Skin epidermis (tissue), 12 donors: ENCODE measurements around the gene RBM20.

Experiments used
- H3K27ac ChIP-seq, 21 experiments: fragments of 200-600 bp; sonication (generic) in 11 of 21; one replicate each; pipeline ENCODE4 v1.5.0; 2020; ENCODE audit warnings: mild to moderate bottlenecking in 3 of 21, inconsistent platforms in 2 of 21, moderate library complexity in 2 of 21
- H3K4me3 ChIP-seq, 7 experiments: fragments of 200-600 bp; sonication (generic) in 2 of 7; one replicate each; pipeline ENCODE4 v1.5.0; 2020; ENCODE audit warnings: inconsistent platforms in 2 of 7, mild to moderate bottlenecking in 2 of 7, moderate library complexity in 1 of 7

Gene RBM20

GRCh38 chr10:110834629-110835301, 190.6 kb downstream of the RBM20 start:
- peak overlapping the region in 11 of 21 experiments; percentile 0 to 67 (median 34) for H3K27ac ChIP-seq
- no peak overlapping the region for H3K4me3 ChIP-seq

GRCh38 chr10:110835841-110836240, 191.7 kb downstream of the RBM20 start:
- Histone ChIP-seq H3K27ac (peak overlapping the region in 4 of 21 experiments; percentile 1 to 67 (median 29)), H3K4me3 (no peak overlapping the region)

GRCh38 chr10:110836706-110837105, 192.6 kb downstream of the RBM20 start:
- no peak overlapping the region for H3K4me3 ChIP-seq
- peak overlapping the region in 1 of 21 experiments; percentile 35 for H3K27ac ChIP-seq

GRCh38 chr10:110837418-110838171, 193.5 kb downstream of the RBM20 start:
- Histone ChIP-seq H3K27ac (peak overlapping the region in 3 of 21 experiments; percentile 28 to 55 (median 35)), H3K4me3 (no peak overlapping the region)

GRCh38 chr10:110840225-110840922, 196.2 kb downstream of the RBM20 start:
- Histone ChIP-seq H3K27ac (peak overlapping the region in 9 of 21 experiments; percentile 3 to 54 (median 29)), H3K4me3 (no peak overlapping the region)

GRCh38 chr10:110840923-110841428, 196.8 kb downstream of the RBM20 start:
- Histone ChIP-seq H3K4me3 (no peak overlapping the region), H3K27ac (peak overlapping the region in 9 of 21 experiments; percentile 3 to 51 (median 15))

- peak overlapping the region in 3 of 21 experiments; percentile 47 to 63 (median 61) for H3K27ac ChIP-seq
- H3K4me3 ChIP-seq = no peak overlapping the region
Measured at GRCh38 chr10:110841767-110842267, 197.7 kb downstream of the RBM20 start.

- peak overlapping the region in 11 of 21 experiments; percentile 9 to 63 (median 29) for H3K27ac ChIP-seq
- no peak overlapping the region for H3K4me3 ChIP-seq
Measured at GRCh38 chr10:110842326-110842904, 198.3 kb downstream of the RBM20 start.

- peak overlapping the region in 11 of 21 experiments; percentile 9 to 63 (median 26) for H3K27ac ChIP-seq
Measured at GRCh38 chr10:110843031-110843430, 198.9 kb downstream of the RBM20 start.

GRCh38 chr10:110843796-110844616, 199.9 kb downstream of the RBM20 start:
- Histone ChIP-seq H3K4me3 (no peak overlapping the region), H3K27ac (peak overlapping the region in 6 of 21 experiments; percentile 21 to 61 (median 44))

More at GRCh38 chr10:110843031-110843430, 198.9 kb downstream of the RBM20 start:
- H3K4me3 ChIP-seq = no peak overlapping the region

GRCh38 chr10:110844617-110844881, 200.4 kb downstream of the RBM20 start:
- Histone ChIP-seq H3K27ac (peak overlapping the region in 5 of 21 experiments; percentile 9 to 54 (median 25)), H3K4me3 (no peak overlapping the region)

- H3K27ac ChIP-seq = peak overlapping the region in 8 of 21 experiments; percentile 19 to 57 (median 40)
- H3K4me3 ChIP-seq = no peak overlapping the region
Measured at GRCh38 chr10:110845192-110845755, 201.1 kb downstream of the RBM20 start.

GRCh38 chr10:110845756-110846620, 201.9 kb downstream of the RBM20 start:
- no peak overlapping the region for H3K4me3 ChIP-seq
- H3K27ac ChIP-seq = peak overlapping the region in 13 of 21 experiments; percentile 4 to 71 (median 42)

GRCh38 chr10:110847374-110847773, 203.2 kb downstream of the RBM20 start:
- H3K27ac ChIP-seq = peak overlapping the region in 2 of 21 experiments; percentile 42 to 50
- no peak overlapping the region for H3K4me3 ChIP-seq

- Histone ChIP-seq H3K27ac (no peak overlapping the region), H3K4me3 (no peak overlapping the region)
Measured at GRCh38 chr10:110848106-110848505, 204.0 kb downstream of the RBM20 start.

GRCh38 chr10:110850099-110850498, 206.0 kb downstream of the RBM20 start:
- Histone ChIP-seq H3K4me3 (no peak overlapping the region), H3K27ac (peak overlapping the region in 3 of 21 experiments; percentile 14 to 32 (median 14))

- Histone ChIP-seq H3K27ac (peak overlapping the region in 11 of 21 experiments; percentile 1 to 69 (median 40)), H3K4me3 (no peak overlapping the region)
Measured at GRCh38 chr10:110851020-110851612, 207.0 kb downstream of the RBM20 start.
